ENCODE measurements around the gene USP40.

DNA sequence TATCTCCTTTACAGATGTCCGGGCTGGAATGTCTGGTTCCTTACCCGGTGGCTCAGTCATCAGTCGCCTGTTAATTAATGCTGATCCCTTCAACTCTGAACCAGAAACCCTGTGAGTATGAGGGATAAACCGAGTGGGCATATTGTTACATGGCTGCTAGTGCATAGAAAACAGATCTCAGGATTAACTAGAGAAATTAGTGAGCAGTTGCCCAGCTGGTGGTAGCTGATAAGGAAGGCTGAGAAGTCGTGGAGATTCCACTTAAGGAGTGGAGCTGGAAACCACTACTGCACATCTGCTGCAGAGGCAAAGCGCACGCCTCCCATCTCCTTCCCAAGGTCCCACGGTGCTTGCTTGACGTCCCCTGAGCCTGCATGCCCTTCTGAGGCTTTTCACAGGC, 114.6 kb downstream of the USP40 start:
- TF ChIP-seq CTCF (IDR thresholded peaks at IDR 0.05 in 8 of 11, conservative IDR thresholded peaks at IDR 0.05 in 3 of 11), result no peak
- TF ChIP-seq POLR2AphosphoS5 (IDR thresholded peaks at IDR 0.05), result no peak

All from spleen (tissue), 7 donors.